ENCODE data around the gene RPS6KA5.
"Not testable (repeated sequence)": the region's sequence is repeated elsewhere in the genome, so short reads cannot be mapped to it uniquely, and the experiment has no call there.

The RPS6KA5 gene

GRCh38 chr14:91060351-91061055, at the start of gene RPS6KA5:
RPS6KA5 (minus strand) TSS chr14:91060641; CDS start chr14:91060434, 207 bp downstream.
- CTCF ChIA-PET = interaction anchor here (0.7 to 4.0 kb wide), 13 partner anchors 11 to 159 kb away, joined by 3 to 31 read pairs (median 3); partner anchors contain the start of gene DGLUCY
- DNase-seq (ENCODE audit: extremely low spot score) = peak; percentile 94
- POLR2A ChIA-PET = interaction anchor here (0.6 to 1.0 kb wide), 4 partner anchors 21 to 437 kb away, joined by 3 to 5 read pairs (median 4); partner anchors contain the start of gene DGLUCY
- TF ChIP-seq CTCF (IDR thresholded peaks at IDR 0.05; ENCODE audit: control extremely low read depth, extremely low read depth, low read depth, missing control alignments) = no peak

GRCh38 chr14:91108941-91109611, 48.6 kb upstream of the RPS6KA5 start:
- CTCF ChIA-PET = no interaction called here
- no peak for TF ChIP-seq CTCF (IDR thresholded peaks at IDR 0.05; ENCODE audit: control extremely low read depth, extremely low read depth, low read depth, missing control alignments)
- POLR2A ChIA-PET = no interaction called here
- DNase-seq (ENCODE audit: extremely low spot score) = peak; percentile 40

- DNase-seq (ENCODE audit: extremely low spot score) = no peak
- no peak for TF ChIP-seq CTCF (IDR thresholded peaks at IDR 0.05; ENCODE audit: control extremely low read depth, extremely low read depth, low read depth, missing control alignments)
- ChIA-PET POLR2A (no interaction called here), CTCF (interaction anchor here (1.4 kb wide), 1 partner anchor 42 kb away, joined by 3 read pairs; the partner anchor contains the start of gene RPS6KA5)
These were observed 42.7 kb upstream of the RPS6KA5 start for GRCh38 chr14:91103116-91103515.

- CTCF ChIA-PET = interaction anchor here (1.2 to 2.8 kb wide), 2 partner anchors 14 to 73 kb away, joined by 5 to 9 read pairs; partner anchors contain the start of gene DGLUCY
- POLR2A ChIA-PET = no interaction called here
- no peak for DNase-seq (ENCODE audit: extremely low spot score)
- TF ChIP-seq CTCF (IDR thresholded peaks at IDR 0.05; ENCODE audit: control extremely low read depth, extremely low read depth, low read depth, missing control alignments) = no peak
These were observed 39.7 kb upstream of the RPS6KA5 start for GRCh38 chr14:91100102-91100501.

- ChIA-PET CTCF (interaction anchor here (0.9 to 2.2 kb wide), 5 partner anchors 11 to 40 kb away, joined by 3 to 6 read pairs (median 4); no protein-coding TSS in a partner anchor), POLR2A (no interaction called here)
- TF ChIP-seq CTCF (IDR thresholded peaks at IDR 0.05; ENCODE audit: control extremely low read depth, extremely low read depth, low read depth, missing control alignments) = no peak
- no peak for DNase-seq (ENCODE audit: extremely low spot score)
These were observed 38.1 kb upstream of the RPS6KA5 start for GRCh38 chr14:91098591-91098990.

- CTCF ChIA-PET = interaction anchor here (1.0 to 2.2 kb wide), 7 partner anchors 10 to 85 kb away, joined by 3 to 6 read pairs (median 4); no protein-coding TSS in a partner anchor
- DNase-seq (ENCODE audit: extremely low spot score) = not testable (repeated sequence)
- POLR2A ChIA-PET = interaction anchor here (0.6 kb wide), 1 partner anchor 576 kb away, joined by 4 read pairs; no protein-coding TSS in a partner anchor
These were observed 37.2 kb upstream of the RPS6KA5 start for GRCh38 chr14:91097657-91098056.
